GM12878 (cell line): ENCODE measurements around the gene HOXB13. TPM values are rescaled to one million over a fixed set of nuclear protein-coding genes. Genes with fewer than 3 reads are reported as not detected.
A peak's percentile ranks its signal among the peaks of the same experiment; 100 is the strongest.

Source experiments
- ATAC-seq: fragments of 200-7000 bp; cut with Tn5 transposase; 3 replicates; pipeline ENCODE4 v1.9.1; 2020; ENCODE audit warnings: mild to moderate bottlenecking, moderate library complexity
- BruUV-seq: library from RNA; stranded (reverse); fragments of 400-500 nt; replicated peaks from 2 replicates; lab custom pipeline; 2021; lab: Mats Ljungman, UMichigan
- CTCF ChIA-PET: fragments of 300-600 bp; sonication (Branson Sonifier 250); formaldehyde crosslinking; extraction: SDS; loops from one replicate; lab custom pipeline; 2021; ENCODE audit warnings: inconsistent platforms; lab: Yijun Ruan, JAX
- POLR2A ChIA-PET: fragments of 350-600 bp; formaldehyde crosslinking; extraction: SDS; loops from one replicate; lab custom pipeline; 2021; ENCODE audit warnings: inconsistent platforms; lab: Charles Lee
- RAD21 ChIA-PET: fragments of 300-600 bp; sonication (Branson Sonifier 250); formaldehyde crosslinking; loops from one replicate; lab custom pipeline; 2023; ENCODE audit warnings: antibody characterized with exemption; ENCODE audit not compliant: unreplicated experiment; lab: Charles Lee
- SMC1A ChIA-PET: fragments of 300-600 bp; sonication (Branson Sonifier 250); formaldehyde crosslinking; loops from one replicate; lab custom pipeline; 2023; ENCODE audit not compliant: unreplicated experiment, uncharacterized antibody; lab: Charles Lee
- DNase-seq: peaks from one replicate; pipeline ENCODE4 v3.0.0-alpha.2; 2011; ENCODE audit warnings: low read depth, low spot score
- FAIRE-seq: peaks from 3 replicates; lab custom pipeline; 2011; peaks lifted over from hg19 to GRCh38; lab: Jason Lieb, UNC
- H2AFZ ChIP-seq: 2 replicates; pipeline ENCODE4 v1.6.0; 2011; ENCODE audit warnings: low read depth, low read length, control low read depth; ENCODE audit not compliant: control insufficient read depth
- H3K27ac ChIP-seq: 2 replicates; pipeline ENCODE4 v1.5.1; 2011; ENCODE audit warnings: control low read depth; ENCODE audit not compliant: control insufficient read depth, insufficient read depth
- H3K27me3 ChIP-seq, 2 experiments: replicated peaks in 1 of 2; 2 replicates each; pipeline versions ENCODE4 v1.6.0 to v1.6.1; 2011; ENCODE audit warnings: low read length in 1 of 2; ENCODE audit not compliant: control insufficient read depth in 2 of 2, insufficient read depth in 2 of 2
- H3K36me3 ChIP-seq, 2 experiments: 2 replicates each; pipeline ENCODE4 v1.5.1; 2011; ENCODE audit warnings: low read length in 1 of 2; ENCODE audit not compliant: control insufficient read depth in 2 of 2, insufficient read depth in 2 of 2
- H3K4me1 ChIP-seq: 2 replicates; pipeline ENCODE4 v1.6.1; 2011; ENCODE audit warnings: mild to moderate bottlenecking, low read length, moderate library complexity, mixed read lengths; ENCODE audit not compliant: control insufficient read depth, insufficient read depth
- H3K4me2 ChIP-seq: 2 replicates; pipeline ENCODE4 v1.6.0; 2011; ENCODE audit warnings: control low read depth; ENCODE audit not compliant: control insufficient read depth, insufficient read depth
- H3K4me3 ChIP-seq: fragments of 200-600 bp; sonication (generic); 2 replicates; pipeline ENCODE4 v1.5.1; 2016
- H3K79me2 ChIP-seq: 2 replicates; pipeline ENCODE4 v1.6.0; 2011; ENCODE audit warnings: low read length; ENCODE audit not compliant: control insufficient read depth, insufficient read depth
- H3K9ac ChIP-seq: 2 replicates; pipeline ENCODE4 v1.8.0; 2011; ENCODE audit warnings: low read length, control low read depth, mixed read lengths; ENCODE audit not compliant: control insufficient read depth, insufficient read depth
- H3K9me3 ChIP-seq: replicated peaks from 3 replicates; pipeline ENCODE4 v1.5.1; 2011; ENCODE audit warnings: mild to moderate bottlenecking, low read length; ENCODE audit not compliant: control insufficient read depth, insufficient read depth
- H4K20me1 ChIP-seq: 2 replicates; pipeline ENCODE4 v1.6.0; 2011; ENCODE audit not compliant: control insufficient read depth, insufficient read depth
- EZH2 ChIP-seq: IDR thresholded peaks from 2 replicates; pipeline ENCODE4 v1.6.1; 2012; ENCODE audit warnings: low read depth, mild to moderate bottlenecking, control low read depth, inconsistent platforms, low read length, borderline replicate concordance; ENCODE audit not compliant: control insufficient read depth
- IKZF2 ChIP-seq, 2 experiments: fragments of 450-650 bp; IDR thresholded peaks; 2 replicates each; pipeline ENCODE4 v1.6.1; 2017; ENCODE audit warnings: mild to moderate bottlenecking in 2 of 2, moderate library complexity in 2 of 2
- POU2F2 ChIP-seq: IDR thresholded peaks from 3 replicates; pipeline ENCODE4 v1.6.1; 2011; ENCODE audit warnings: low read depth, mild to moderate bottlenecking, low read length, borderline replicate concordance
- RAD51 ChIP-seq: fragments of 450-650 bp; IDR thresholded peaks from 2 replicates; pipeline ENCODE4 v1.6.1; 2016; ENCODE audit warnings: moderate library complexity, mild to moderate bottlenecking, inconsistent platforms
- SIX5 ChIP-seq: IDR thresholded peaks from 2 replicates; pipeline ENCODE4 v1.6.1; 2011; ENCODE audit warnings: mild to moderate bottlenecking, low read depth, low read length, moderate library complexity; ENCODE audit not compliant: severe bottlenecking
- TBL1XR1 ChIP-seq: IDR thresholded peaks from 2 replicates; pipeline ENCODE4 v1.6.1; 2012; ENCODE audit warnings: low read depth, low read length, improper control_type of control experiment
- WGBS: methylation state at CpG from one replicate; pipeline ENCODE4 v1.1.6; 2016; ENCODE audit warnings: low lambda C conversion rate; ENCODE audit not compliant: insufficient replicate concordance, insufficient coverage; ENCODE audit errors: missing lambda C conversion rate; 5-methylcytosine and 5-hydroxymethylcytosine counted together
- in situ Hi-C: fragments of 300-500 bp; cut with MboI; formaldehyde crosslinking; loops from 9 replicates; pipeline ENCODE4 v1.14.3; 2018; ENCODE audit warnings: mixed read lengths
- intact Hi-C: fragments of 100-400 bp; cut with micrococcal nuclease; formaldehyde crosslinking; loops from one replicate; pipeline ENCODE4 v1.14.2; 2022; ENCODE audit not compliant: unreplicated experiment
- polyA plus RNA-seq, 11 experiments: library from polyadenylated mRNA; depleted of rRNA in 4 of 11; unstranded in 6 of 11; stranded (reverse) in 5 of 11; fragments of >200 nt; fragmentation: Nextera tagmentation in 4 of 11; fragmentation: Illumina TruSeq in 1 of 11; extraction: Ambion mirVana in 4 of 11; extraction: Trizol in 1 of 11; gene quantifications; 1 replicate in 1 of 11; 2 replicates in 10 of 11; pipeline versions ENCODE4 v1.2.1 to v1.2.3, GENCODE V29; 2011 to 2016; ENCODE audit warnings: inconsistent platforms in 2 of 11, missing spikeins in 2 of 11, low read depth in 1 of 11
- total RNA-seq, 4 experiments: library from RNA; depleted of rRNA in 3 of 4; stranded (reverse); fragments of >200 nt in 3 of 4; fragmentation: Illumina TruSeq in 1 of 4; extraction: Trizol in 1 of 4; gene quantifications; 2 replicates each; pipeline versions ENCODE4 v1.2.1 to v1.2.3, GENCODE V29; 2013 to 2021
- TF ChIP-seq, protein P1 (sequence below): fragments of 450-650 bp; formaldehyde crosslinking; IDR thresholded peaks from 2 replicates; pipeline ENCODE4 v1.4.0; 2022; ENCODE audit warnings: mild to moderate bottlenecking, moderate library complexity

Gene HOXB13
- total and polyA plus RNA-seq, 10 of the 15 experiments (the other 5 are each of a cell fraction or from before 2014, with no cell fraction given): 0.05 TPM; not detected in 9

DNA sequence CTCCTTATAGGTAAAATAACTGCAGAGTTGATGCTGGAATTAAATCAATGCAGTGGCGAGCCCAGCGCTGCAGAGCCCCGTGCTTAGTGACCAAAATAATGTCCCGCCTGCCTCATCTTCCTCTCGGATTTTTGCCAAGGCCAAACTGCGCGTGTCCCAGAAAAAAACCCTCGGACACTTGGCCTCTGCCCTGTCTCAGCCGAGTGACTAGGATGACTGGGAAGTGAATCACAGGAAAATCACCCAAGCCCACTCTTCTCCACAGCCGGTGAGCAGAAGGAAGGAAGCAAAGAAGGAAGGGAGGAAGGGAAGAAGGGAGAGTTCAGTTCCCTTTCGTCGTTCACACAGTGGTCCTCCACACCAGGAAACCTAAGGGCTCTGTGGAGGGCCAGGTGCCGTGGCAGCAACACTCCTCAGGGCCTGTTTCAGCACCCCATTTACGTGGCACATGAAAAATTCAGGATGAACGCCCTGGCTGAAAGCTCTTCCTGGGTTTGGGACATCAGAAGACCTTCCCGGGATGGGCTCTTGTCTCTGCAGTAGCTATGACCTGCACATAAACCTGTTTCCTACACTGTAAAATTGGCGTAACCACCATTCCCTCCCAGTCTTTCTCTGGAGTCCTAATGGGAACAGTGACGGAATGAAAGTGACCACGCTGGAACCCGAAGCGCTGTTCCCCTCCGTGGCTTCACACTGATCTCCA lies 25.4 kb upstream of the HOXB13 start:
- Histone ChIP-seq H3K27me3 (peaks cover 30 to 42% of the 10 kb centered on the region in 2 experiments), H4K20me1 (peaks cover 2% of the 10 kb centered on the region; the same call in 1 of the 2 replicates), H3K4me3 (no peak overlapping the region), H3K27ac (no peak overlapping the region), H3K79me2 (no peaks in the 10 kb centered on the region), H3K9ac (no peak overlapping the region), H3K36me3 (no peaks in the 10 kb centered on the region), H2AFZ (no peak overlapping the region), H3K4me2 (no peak overlapping the region), H3K9me3 (no peaks in the 10 kb centered on the region), H3K4me1 (no peaks in the 10 kb centered on the region)
- intact Hi-C loops: no loop called here
- CTCF ChIA-PET: no interaction called here
- TF ChIP-seq EZH2 (0 out of 2 replicates have a peak, but pooled peaks have one; percentile 54), TBL1XR1 (no peak)
- SMC1A ChIA-PET: no interaction called here
- in situ Hi-C loops: no loop called here
- POLR2A ChIA-PET: no interaction called here
- RAD21 ChIA-PET: no interaction called here
- WGBS: 11% methylated on average over 22 of the region's 22 CpGs
- FAIRE-seq (no peak), DNase-seq (no peak), ATAC-seq (no peak)
- no TSS peak for BruUV-seq

GRCh38 chr17:48752399-48753288 lies 24.1 kb upstream of the HOXB13 start:
- TF ChIP-seq IKZF2 (IDR thresholded peaks at IDR 0.05) (no peak), SIX5 (no peak), RAD51 (no peak), POU2F2 (no peak)
- TF ChIP-seq, protein P1, sequence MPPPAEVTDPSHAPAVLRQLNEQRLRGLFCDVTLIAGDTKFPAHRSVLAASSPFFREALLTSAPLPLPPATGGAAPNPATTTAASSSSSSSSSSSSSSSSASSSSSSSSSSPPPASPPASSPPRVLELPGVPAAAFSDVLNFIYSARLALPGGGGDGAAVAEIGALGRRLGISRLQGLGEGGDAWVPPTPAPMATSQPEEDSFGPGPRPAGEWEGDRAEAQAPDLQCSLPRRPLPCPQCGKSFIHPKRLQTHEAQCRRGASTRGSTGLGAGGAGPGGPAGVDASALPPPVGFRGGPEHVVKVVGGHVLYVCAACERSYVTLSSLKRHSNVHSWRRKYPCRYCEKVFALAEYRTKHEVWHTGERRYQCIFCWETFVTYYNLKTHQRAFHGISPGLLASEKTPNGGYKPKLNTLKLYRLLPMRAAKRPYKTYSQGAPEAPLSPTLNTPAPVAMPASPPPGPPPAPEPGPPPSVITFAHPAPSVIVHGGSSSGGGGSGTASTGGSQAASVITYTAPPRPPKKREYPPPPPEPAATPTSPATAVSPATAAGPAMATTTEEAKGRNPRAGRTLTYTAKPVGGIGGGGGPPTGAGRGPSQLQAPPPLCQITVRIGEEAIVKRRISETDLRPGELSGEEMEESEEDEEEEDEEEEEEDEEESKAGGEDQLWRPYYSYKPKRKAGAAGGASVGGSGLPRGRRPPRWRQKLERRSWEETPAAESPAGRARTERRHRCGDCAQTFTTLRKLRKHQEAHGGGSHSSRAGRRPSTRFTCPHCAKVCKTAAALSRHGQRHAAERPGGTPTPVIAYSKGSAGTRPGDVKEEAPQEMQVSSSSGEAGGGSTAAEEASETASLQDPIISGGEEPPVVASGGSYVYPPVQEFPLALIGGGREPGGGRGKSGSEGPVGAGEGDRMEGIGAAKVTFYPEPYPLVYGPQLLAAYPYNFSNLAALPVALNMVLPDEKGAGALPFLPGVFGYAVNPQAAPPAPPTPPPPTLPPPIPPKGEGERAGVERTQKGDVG: no peak
- ATAC-seq (no peak), FAIRE-seq (no peak), DNase-seq (no peak)
- SMC1A ChIA-PET: no interaction called here
- H3K4me3 ChIP-seq: no peak overlapping the region
- H3K9ac ChIP-seq: no peak overlapping the region
- H3K27me3 ChIP-seq: peaks cover 30 to 46% of the 10 kb centered on the region in 2 experiments
- POLR2A ChIA-PET: no interaction called here
- RAD21 ChIA-PET: no interaction called here
- H3K36me3 ChIP-seq: no peaks in the 10 kb centered on the region
- H3K4me1 ChIP-seq: no peaks in the 10 kb centered on the region
- in situ Hi-C loops (no loop called here), intact Hi-C loops (no loop called here)
- 20% methylated on average over 37 of the region's 43 CpGs for WGBS
- CTCF ChIA-PET: no interaction called here
- H2AFZ ChIP-seq: no peak overlapping the region
- BruUV-seq: no TSS peak
- H3K79me2 ChIP-seq: no peaks in the 10 kb centered on the region
- H3K27ac ChIP-seq: no peak overlapping the region
- H4K20me1 ChIP-seq: peaks cover 2% of the 10 kb centered on the region; the same call in 1 of the 2 replicates
- H3K9me3 ChIP-seq: no peaks in the 10 kb centered on the region; the same call in 2 of the 3 replicates
- no peak overlapping the region for H3K4me2 ChIP-seq
